Measurements from ENCODE around the gene SPSB1.
A peak's percentile ranks its signal among the peaks of the same experiment; 100 is the strongest.
"Not testable (repeated sequence)": the region's sequence is repeated elsewhere in the genome, so short reads cannot be mapped to it uniquely, and the experiment has no call there.

SPSB1 gene

GRCh38 chr1:9280015-9280860 is 12.5 kb upstream of the SPSB1 start:
- no peak for DNase-seq

GRCh38 chr1:9281071-9281827 is 11.4 kb upstream of the SPSB1 start:
- no peak for DNase-seq

GRCh38 chr1:9281908-9282695 is 10.6 kb upstream of the SPSB1 start:
- no peak for DNase-seq

- DNase-seq: no peak
These were observed 10.1 kb upstream of the SPSB1 start for GRCh38 chr1:9282696-9282955.

- peak in 3 of 6 experiments; percentile 20 to 45 (median 22) for DNase-seq
These were observed 8.6 kb upstream of the SPSB1 start for GRCh38 chr1:9284061-9284460.

GRCh38 chr1:9286556-9286955 is 6.1 kb upstream of the SPSB1 start:
- DNase-seq: no peak

GRCh38 chr1:9289090-9289534 is 3.6 kb upstream of the SPSB1 start:
- DNase-seq: peak; percentile 44 to 87 (median 77)

- peak in 2 of 6 experiments; percentile 9 to 23 for DNase-seq
These were observed 2.8 kb upstream of the SPSB1 start for GRCh38 chr1:9289711-9290485.

- no peak for DNase-seq
These were observed 757 bp upstream of the SPSB1 start for GRCh38 chr1:9291914-9292360.

- DNase-seq: no peak
These were observed 493 bp downstream of the SPSB1 start for GRCh38 chr1:9293241-9293532.

GRCh38 chr1:9293533-9294404 is 1.1 kb downstream of the SPSB1 start:
- DNase-seq: peak in 5 of 6 experiments; percentile 14 to 70 (median 36)

- peak in 1 of 6 experiments; percentile 10 for DNase-seq
These were observed 1.7 kb downstream of the SPSB1 start for GRCh38 chr1:9294405-9294773.

- DNase-seq: no peak
These were observed 2.4 kb downstream of the SPSB1 start for GRCh38 chr1:9294910-9295636.

GRCh38 chr1:9295884-9296283 is 3.2 kb downstream of the SPSB1 start:
- DNase-seq: no peak

- DNase-seq: no peak
These were observed 4.2 kb downstream of the SPSB1 start for GRCh38 chr1:9296850-9297249.

- DNase-seq: no peak
These were observed 5.1 kb downstream of the SPSB1 start for GRCh38 chr1:9297831-9298230.

GRCh38 chr1:9298282-9298681 is 5.6 kb downstream of the SPSB1 start:
- DNase-seq: no peak

GRCh38 chr1:9299571-9300541 is 7.2 kb downstream of the SPSB1 start:
- not testable (repeated sequence) for DNase-seq

- DNase-seq: no peak
These were observed 7.9 kb downstream of the SPSB1 start for GRCh38 chr1:9300573-9300972.
